Tibial artery (tissue), 4 donors: ENCODE measurements around the gene SPATA24.
"Not testable (repeated sequence)": the region's sequence is repeated elsewhere in the genome, so short reads cannot be mapped to it uniquely, and the experiment has no call there.

Source experiments
- DNase-seq, 2 donors: peaks; one replicate each; pipeline ENCODE4 v3.0.0-alpha.2; 2019
- H3K27ac ChIP-seq, 2 donors: fragments of 200-600 bp; sonication (generic) in 1 of 2; 1 replicate in 1 of 2; 2 replicates in 1 of 2; pipeline ENCODE4 v1.5.1; 2018 to 2019; ENCODE audit warnings: mild to moderate bottlenecking in 1 of 2
- H3K27me3 ChIP-seq, 2 donors: fragments of 200-600 bp; sonication (generic) in 1 of 2; one replicate each; pipeline versions ENCODE4 v1.5.1 to v1.6.0; 2016 to 2019
- H3K36me3 ChIP-seq, 3 donors: fragments of 200-600 bp; sonication (generic) in 2 of 3; one replicate each; pipeline ENCODE4 v1.5.1; 2016 to 2019; ENCODE audit warnings: mild to moderate bottlenecking in 2 of 3
- H3K4me1 ChIP-seq, 4 donors: fragments of 200-600 bp; sonication (generic) in 2 of 4; 1 replicate in 3 of 4; 2 replicates in 1 of 4; pipeline ENCODE4 v1.5.1; 2016 to 2019
- H3K4me3 ChIP-seq, 2 donors: fragments of 200-600 bp; sonication (generic) in 1 of 2; 1 replicate in 1 of 2; 2 replicates in 1 of 2; pipeline ENCODE4 v1.5.1; 2018 to 2019; ENCODE audit warnings: mild to moderate bottlenecking in 2 of 2
- H3K9me3 ChIP-seq, 3 donors: fragments of 200-600 bp; sonication (generic) in 1 of 3; one replicate each; pipeline ENCODE4 v1.5.1; 2016 to 2019
- intact Hi-C: fragments of 100-400 bp; cut with DNase I; formaldehyde crosslinking; loops from one replicate; pipeline ENCODE4 v1.15.0; 2023; ENCODE audit warnings: low total_unique reads
- TF ChIP-seq, protein P1 (sequence below), 2 experiments: fragments of 200-600 bp in 1 of 2; fragments of 450-650 bp in 1 of 2; IDR thresholded peaks; one replicate each; pipeline ENCODE4 v1.5.1; 2017 to 2019; ENCODE audit warnings: antibody characterized with exemption in 2 of 2, mild to moderate bottlenecking in 1 of 2, moderate library complexity in 1 of 2

The SPATA24 gene

DNA sequence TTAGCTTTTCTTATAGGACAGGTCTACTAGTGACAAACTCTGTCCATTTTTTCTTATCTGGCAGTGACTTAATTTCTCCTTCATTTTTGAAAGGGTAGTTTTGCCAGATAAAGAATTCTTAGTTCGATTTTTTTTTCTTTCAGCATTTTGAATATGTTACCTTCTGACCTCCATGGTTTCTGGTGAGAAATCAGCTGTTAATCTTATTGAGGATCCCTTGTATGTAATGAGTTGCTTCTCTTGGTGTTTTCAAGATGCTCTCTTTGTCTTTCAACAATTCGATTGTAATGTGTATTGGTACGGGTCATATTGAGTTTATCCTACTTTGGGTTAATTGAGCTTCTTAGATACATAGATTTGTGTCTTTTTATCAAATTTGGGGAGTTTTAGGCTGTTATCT lies 49.7 kb downstream of the SPATA24 start:
- Histone ChIP-seq H3K36me3 (peaks cover 0 to 17% (median 5%) of the 10 kb centered on the region in 3 donors), H3K27ac (no peak overlapping the region), H3K27me3 (no peaks in the 10 kb centered on the region), H3K9me3 (no peaks in the 10 kb centered on the region), H3K4me1 (peaks cover 0 to 33% (median 4%) of the 10 kb centered on the region in 4 donors), H3K4me3 (no peak overlapping the region)
- TF ChIP-seq, protein P1, sequence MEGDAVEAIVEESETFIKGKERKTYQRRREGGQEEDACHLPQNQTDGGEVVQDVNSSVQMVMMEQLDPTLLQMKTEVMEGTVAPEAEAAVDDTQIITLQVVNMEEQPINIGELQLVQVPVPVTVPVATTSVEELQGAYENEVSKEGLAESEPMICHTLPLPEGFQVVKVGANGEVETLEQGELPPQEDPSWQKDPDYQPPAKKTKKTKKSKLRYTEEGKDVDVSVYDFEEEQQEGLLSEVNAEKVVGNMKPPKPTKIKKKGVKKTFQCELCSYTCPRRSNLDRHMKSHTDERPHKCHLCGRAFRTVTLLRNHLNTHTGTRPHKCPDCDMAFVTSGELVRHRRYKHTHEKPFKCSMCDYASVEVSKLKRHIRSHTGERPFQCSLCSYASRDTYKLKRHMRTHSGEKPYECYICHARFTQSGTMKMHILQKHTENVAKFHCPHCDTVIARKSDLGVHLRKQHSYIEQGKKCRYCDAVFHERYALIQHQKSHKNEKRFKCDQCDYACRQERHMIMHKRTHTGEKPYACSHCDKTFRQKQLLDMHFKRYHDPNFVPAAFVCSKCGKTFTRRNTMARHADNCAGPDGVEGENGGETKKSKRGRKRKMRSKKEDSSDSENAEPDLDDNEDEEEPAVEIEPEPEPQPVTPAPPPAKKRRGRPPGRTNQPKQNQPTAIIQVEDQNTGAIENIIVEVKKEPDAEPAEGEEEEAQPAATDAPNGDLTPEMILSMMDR (IDR thresholded peaks at IDR 0.05) = no peak
- no peak for DNase-seq
- intact Hi-C loops = no loop called here

GRCh38 chr5:139347863-139348262 lies 56.0 kb downstream of the SPATA24 start:
- H3K4me3 ChIP-seq = not testable (repeated sequence)

More at GRCh38 chr5:139347863-139348262, 56.0 kb downstream of the SPATA24 start:
- H3K9me3 ChIP-seq, H3K27ac ChIP-seq, DNase-seq, intact Hi-C loops, H3K27me3 ChIP-seq: not testable (repeated sequence)
- Histone ChIP-seq H3K4me1 (peaks cover 0 to 51% (median 15%) of the 10 kb centered on the region in 4 donors), H3K36me3 (peaks cover 0 to 13% (median 0%) of the 10 kb centered on the region in 3 donors)
